ENCODE results near the gene ZDHHC11.

The ZDHHC11 gene

DNA sequence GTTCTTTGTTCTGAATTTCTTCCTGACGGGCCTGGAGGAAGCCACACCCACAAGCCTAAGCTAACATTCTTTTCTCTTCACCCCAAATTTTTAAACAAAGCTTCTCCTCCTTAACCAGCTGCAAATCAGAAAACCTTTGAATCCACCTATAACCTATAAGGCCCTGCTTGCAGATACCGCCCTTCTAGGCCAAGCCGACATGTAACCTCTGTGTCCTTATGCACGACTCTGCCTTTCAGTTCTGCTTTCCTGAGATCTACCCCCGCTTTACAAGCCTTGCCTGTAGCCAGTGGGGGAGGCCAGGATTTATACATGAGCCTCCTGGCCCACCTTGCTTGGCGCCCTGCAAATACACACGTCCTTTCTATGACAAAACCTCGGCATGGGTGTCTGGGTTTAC, 22.5 kb upstream of the ZDHHC11 start:
- no peak overlapping the region for H3K4me3 ChIP-seq (ENCODE audit: low read depth, low read length)
- TF ChIP-seq, protein P1, sequence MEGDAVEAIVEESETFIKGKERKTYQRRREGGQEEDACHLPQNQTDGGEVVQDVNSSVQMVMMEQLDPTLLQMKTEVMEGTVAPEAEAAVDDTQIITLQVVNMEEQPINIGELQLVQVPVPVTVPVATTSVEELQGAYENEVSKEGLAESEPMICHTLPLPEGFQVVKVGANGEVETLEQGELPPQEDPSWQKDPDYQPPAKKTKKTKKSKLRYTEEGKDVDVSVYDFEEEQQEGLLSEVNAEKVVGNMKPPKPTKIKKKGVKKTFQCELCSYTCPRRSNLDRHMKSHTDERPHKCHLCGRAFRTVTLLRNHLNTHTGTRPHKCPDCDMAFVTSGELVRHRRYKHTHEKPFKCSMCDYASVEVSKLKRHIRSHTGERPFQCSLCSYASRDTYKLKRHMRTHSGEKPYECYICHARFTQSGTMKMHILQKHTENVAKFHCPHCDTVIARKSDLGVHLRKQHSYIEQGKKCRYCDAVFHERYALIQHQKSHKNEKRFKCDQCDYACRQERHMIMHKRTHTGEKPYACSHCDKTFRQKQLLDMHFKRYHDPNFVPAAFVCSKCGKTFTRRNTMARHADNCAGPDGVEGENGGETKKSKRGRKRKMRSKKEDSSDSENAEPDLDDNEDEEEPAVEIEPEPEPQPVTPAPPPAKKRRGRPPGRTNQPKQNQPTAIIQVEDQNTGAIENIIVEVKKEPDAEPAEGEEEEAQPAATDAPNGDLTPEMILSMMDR (IDR thresholded peaks at IDR 0.05; ENCODE audit: insufficient read depth, low read length, missing control alignments), result no peak
- CTCF ChIA-PET, result interaction anchor here (1.0 kb wide), 1 partner anchor 16 kb away, joined by 3 read pairs; no protein-coding TSS in a partner anchor
- POLR2A ChIA-PET, result no interaction called here
- DNase-seq (ENCODE audit: low read depth, low spot score), result no peak

DNA sequence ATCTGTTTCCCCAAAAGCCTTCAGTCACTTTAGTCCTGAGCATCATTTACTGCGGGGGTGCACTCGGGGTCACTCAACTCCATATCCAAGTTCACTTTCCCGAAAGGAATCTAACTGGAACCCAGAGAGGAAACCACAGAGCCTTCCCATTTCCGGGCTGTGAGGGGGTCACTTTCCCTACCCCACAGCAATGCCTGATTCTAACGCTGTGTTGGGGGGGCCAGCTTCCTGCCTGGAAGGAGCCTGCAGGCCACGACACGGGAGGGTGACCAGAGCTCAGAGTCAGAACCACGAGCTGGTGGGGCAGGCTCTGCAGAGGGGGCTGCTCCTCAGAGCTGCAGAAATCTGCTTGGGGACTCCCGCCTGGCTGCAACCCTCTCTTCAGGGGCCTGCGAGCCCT, 21.5 kb upstream of the ZDHHC11 start:
- TF ChIP-seq, protein P1 (IDR thresholded peaks at IDR 0.05; ENCODE audit: insufficient read depth, low read length, missing control alignments), result no peak
- no peak for DNase-seq (ENCODE audit: low read depth, low spot score)
- ChIA-PET POLR2A (no interaction called here), CTCF (no interaction called here)
- H3K4me3 ChIP-seq (ENCODE audit: low read depth, low read length), result no peak overlapping the region

DNA sequence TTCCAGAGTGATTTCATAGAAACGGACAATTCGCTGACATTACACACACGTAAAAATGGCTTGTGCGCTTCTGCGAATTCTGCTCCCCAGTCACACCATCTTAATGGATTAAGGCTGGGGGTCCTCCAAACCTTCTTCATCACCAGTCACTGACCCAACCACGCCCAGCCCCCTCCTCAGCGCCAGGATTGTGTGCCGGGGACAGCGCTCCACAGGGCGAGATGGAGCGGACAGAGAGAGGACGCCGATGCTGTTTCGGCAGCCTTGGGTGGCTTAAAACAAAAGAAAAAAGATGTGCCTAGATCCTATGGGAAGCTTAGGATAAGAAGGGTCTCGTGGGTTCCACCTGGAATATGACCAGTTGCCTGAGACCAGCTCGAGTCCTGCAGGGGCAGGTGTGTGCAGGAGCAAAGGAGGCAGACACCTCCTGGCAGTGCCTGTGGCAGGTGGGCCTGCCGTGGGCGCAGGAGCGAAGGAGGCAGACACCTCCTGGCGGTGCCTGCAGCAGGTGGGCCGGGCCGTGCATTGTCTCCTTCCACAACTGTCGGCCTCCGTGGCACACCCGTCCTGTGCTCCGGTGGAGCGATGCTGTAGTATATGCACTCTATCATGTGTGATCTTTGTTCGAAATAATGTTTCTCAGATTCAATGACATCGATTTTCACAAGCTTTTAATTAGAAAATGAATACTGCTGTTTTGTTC, 21.0 kb upstream of the ZDHHC11 start:
- ChIA-PET POLR2A (no interaction called here), CTCF (no interaction called here)
- TF ChIP-seq, protein P1 (IDR thresholded peaks at IDR 0.05; ENCODE audit: insufficient read depth, low read length, missing control alignments), result no peak
- no peak overlapping the region for H3K4me3 ChIP-seq (ENCODE audit: low read depth, low read length)
- no peak for DNase-seq (ENCODE audit: low read depth, low spot score)

DNA sequence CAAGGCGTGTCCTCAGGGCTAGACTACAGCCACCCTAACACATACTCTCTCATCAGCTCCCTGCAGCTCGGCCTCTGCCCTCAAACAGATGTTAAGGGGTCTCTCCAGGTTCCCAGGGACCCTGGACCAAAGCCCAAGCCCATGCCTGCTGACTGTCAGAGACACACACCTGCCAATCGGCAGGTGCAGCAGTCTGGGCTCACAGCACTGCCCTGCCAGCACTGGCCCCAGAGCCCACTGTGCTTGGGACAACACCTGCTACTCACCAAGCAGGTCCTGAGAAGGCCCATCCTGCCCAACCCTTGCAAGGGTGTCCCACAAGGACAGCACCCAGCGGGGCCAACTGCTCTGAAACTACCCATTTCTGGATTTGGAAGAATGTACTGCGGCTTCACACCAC, 20.2 kb upstream of the ZDHHC11 start:
- ChIA-PET CTCF (no interaction called here), POLR2A (no interaction called here)
- no peak for DNase-seq (ENCODE audit: low read depth, low spot score)
- H3K4me3 ChIP-seq (ENCODE audit: low read depth, low read length), result no peak overlapping the region
- TF ChIP-seq, protein P1 (IDR thresholded peaks at IDR 0.05; ENCODE audit: insufficient read depth, low read length, missing control alignments), result no peak

DNA sequence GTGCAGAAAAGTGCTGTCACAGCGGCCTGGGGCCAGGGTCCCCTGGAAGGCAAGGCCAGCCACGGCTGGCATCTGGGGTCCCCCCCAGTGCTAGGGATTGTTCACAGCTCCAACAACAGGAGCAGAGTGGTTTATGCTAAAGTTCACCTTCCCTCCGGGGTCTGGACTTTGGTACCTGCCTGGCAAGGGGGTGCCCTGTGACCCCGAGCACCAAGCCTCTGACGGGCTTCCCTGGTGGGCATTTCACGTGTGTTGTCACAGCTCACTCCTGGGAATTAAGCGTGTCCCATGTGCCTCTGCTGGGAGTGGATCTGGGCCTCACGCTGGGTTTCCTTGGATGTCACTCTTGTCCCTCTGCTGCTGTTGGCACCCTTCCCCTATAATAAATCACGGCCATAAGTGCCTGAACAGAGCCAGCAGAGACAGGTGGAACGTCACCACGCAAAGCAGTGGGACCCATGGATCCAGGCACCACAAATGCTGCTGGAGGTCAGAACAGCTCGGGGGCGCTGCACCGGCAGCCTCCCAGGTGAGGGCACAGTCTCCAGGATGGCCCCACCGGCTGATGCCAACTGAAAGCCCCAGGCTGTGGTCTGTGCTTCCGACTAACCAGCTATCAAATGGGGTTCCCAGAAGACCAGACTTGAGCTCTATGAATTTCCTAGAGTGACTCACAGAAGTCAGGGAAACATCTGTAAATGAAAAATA, 17.8 kb upstream of the ZDHHC11 start:
- TF ChIP-seq, protein P1 (IDR thresholded peaks at IDR 0.05; ENCODE audit: insufficient read depth, low read length, missing control alignments), result no peak
- CTCF ChIA-PET, result no interaction called here
- no peak for DNase-seq (ENCODE audit: low read depth, low spot score)
- POLR2A ChIA-PET, result no interaction called here
- H3K4me3 ChIP-seq (ENCODE audit: low read depth, low read length), result no peak overlapping the region

DNA sequence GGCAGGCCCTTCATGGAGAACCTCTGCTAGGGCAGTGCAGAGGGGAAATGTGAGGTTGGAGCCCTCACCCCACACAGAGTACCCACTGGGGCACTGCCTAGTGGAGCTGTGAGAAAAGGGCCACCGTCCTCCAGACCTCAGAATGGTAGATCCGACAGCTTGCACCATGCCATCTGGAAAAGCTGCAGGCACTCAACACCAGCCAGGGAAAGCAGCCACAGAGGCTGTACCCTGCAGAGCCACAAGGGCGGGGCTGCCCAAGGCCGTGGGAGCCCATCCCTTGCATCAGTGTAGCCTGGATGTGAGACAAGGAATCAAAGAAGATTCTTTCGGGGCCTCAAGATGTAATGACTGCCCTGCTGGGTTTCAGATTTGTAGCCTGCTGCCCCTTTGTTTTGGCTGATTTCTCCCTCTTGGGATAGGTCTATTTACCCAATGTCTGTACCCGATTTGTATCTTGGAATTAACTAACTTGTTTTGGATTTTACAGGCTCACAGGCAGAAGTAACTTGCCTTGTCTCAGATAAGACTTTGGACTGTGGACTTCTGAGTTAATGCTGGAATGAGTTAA, 16.6 kb upstream of the ZDHHC11 start:
- H3K4me3 ChIP-seq (ENCODE audit: low read depth, low read length), result no peak overlapping the region
- ChIA-PET POLR2A (no interaction called here), CTCF (no interaction called here)
- TF ChIP-seq, protein P1 (IDR thresholded peaks at IDR 0.05; ENCODE audit: insufficient read depth, low read length, missing control alignments), result no peak
- DNase-seq (ENCODE audit: low read depth, low spot score), result no peak

Measured in AG04449 (cell line).